Body of pancreas (tissue), 4 donors: ENCODE data around the gene GIT2.

ENCODE experiments used
- POLR2A ChIP-seq, 3 donors: fragments of 450-650 bp; IDR thresholded peaks; one replicate each; pipeline ENCODE4 v1.6.1; 2016; ENCODE audit warnings: antibody characterized with exemption in 3 of 3, mild to moderate bottlenecking in 2 of 3
- TF ChIP-seq, protein P1 (sequence below), 7 experiments: fragments of 450-650 bp in 4 of 7; fragments of 200-600 bp in 3 of 7; sonication (generic) in 3 of 7; IDR thresholded peaks; one replicate each; pipeline ENCODE4 v1.5.1; 2016 to 2019; ENCODE audit warnings: antibody characterized with exemption in 7 of 7

DNA sequence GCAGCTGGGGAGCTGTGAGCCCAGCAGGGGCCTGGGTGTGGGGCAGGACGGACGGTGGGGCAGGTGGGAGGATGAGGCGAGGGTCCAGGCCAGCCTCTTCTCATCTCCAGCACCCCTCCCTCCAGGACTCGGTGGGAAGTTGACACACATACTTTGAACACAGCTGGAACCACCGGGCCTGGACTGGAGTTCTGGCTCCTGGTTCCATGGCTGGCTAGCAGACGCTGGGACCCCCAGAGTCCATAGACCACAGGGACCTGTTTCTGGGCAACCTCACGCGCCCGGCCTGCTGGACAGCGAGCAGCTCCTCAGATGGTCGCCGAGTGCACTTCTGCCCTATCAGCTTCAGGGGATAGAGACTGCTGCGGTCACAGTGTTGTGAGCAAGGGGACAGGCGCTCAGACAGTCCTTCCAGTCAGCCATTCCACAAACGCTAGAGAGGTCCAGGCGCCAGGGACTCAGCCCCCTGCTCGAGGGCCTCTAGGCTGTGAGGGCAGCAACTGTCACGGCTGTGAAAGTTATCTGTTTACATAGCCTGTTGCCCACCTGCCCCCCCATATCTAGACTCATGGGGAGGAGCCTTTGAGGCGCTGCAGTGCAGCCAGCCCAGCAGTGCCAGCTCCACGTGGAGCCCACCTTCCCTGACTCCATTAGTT is 70.9 kb downstream of the GIT2 start:
- no peak for TF ChIP-seq POLR2A (IDR thresholded peaks at IDR 0.05)
- TF ChIP-seq, protein P1, sequence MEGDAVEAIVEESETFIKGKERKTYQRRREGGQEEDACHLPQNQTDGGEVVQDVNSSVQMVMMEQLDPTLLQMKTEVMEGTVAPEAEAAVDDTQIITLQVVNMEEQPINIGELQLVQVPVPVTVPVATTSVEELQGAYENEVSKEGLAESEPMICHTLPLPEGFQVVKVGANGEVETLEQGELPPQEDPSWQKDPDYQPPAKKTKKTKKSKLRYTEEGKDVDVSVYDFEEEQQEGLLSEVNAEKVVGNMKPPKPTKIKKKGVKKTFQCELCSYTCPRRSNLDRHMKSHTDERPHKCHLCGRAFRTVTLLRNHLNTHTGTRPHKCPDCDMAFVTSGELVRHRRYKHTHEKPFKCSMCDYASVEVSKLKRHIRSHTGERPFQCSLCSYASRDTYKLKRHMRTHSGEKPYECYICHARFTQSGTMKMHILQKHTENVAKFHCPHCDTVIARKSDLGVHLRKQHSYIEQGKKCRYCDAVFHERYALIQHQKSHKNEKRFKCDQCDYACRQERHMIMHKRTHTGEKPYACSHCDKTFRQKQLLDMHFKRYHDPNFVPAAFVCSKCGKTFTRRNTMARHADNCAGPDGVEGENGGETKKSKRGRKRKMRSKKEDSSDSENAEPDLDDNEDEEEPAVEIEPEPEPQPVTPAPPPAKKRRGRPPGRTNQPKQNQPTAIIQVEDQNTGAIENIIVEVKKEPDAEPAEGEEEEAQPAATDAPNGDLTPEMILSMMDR (IDR thresholded peaks at IDR 0.05): no peak
